ENCODE results near the gene EFCAB14. TPM values are rescaled to one million over a fixed set of nuclear protein-coding genes. Genes with fewer than 3 reads are reported as not detected.

EFCAB14 gene
- total and polyA plus RNA-seq, 10 of the 15 experiments (the other 5 are each of a cell fraction or from before 2014, with no cell fraction given) = 7.8 to 66.0 (median 41.6) TPM

DNA sequence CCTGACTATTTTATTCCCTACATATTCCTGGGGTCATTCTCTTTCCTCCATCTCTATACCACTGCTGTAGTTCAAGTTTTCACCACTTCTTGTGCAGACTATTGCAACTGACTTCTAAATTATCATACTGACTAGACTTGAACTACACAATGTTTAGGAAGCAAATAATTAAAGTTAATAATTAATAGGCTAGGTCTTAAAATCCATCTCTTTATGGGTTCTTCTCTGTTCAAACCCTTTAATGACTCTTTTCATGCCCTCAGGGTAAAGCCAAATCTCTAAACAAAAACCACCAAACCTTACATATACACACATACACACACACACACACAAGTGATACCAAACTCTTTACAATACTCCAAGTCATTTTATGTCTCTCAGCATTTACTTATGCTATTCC lies 80.0 kb downstream of the EFCAB14 start (continued):
- TF ChIP-seq USF1 (IDR thresholded peaks at IDR 0.05; ENCODE audit: borderline replicate concordance, extremely low read length, insufficient read depth, low read depth, low read length) = no peak

DNA sequence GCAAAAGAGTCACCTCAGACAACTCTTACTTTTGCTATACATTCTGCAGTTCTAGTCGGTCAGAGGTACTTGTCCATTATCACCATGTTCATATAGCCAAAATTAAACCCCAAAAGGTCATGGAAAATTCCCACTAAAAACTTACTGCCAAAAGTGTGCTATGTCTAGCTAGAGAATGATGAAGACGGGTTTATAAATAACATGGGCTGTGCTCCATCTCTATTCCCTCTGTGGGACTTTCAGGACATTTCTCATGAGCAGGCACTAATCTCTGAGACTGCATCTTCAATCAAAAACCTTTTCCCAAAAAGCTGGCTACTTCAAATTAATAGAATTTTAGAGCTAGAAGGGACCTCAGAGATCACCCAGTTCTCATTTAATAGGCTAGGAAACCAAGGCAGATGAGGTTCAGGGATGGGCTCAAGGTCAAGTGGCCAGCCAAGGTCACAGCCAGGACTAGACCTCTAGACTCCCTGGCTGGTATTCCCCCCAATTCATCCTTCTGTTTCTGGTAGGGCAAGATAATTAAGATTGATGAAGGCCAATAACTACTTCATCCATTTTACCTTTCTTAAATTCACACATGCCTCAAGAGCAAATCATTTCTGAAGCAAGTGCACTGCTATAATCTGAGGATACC lies 81.3 kb downstream of the EFCAB14 start:
- no peaks in the 10 kb centered on the region for H3K9me3 ChIP-seq (replicated peaks; ENCODE audit: control insufficient read depth, insufficient read depth, low read length)
- CTCF ChIA-PET = no interaction called here
- FAIRE-seq = no peak
- H3K79me2 ChIP-seq (ENCODE audit: control insufficient read depth, insufficient read depth, low read length) = no peaks in the 10 kb centered on the region
- H4K20me1 ChIP-seq (ENCODE audit: control insufficient read depth, insufficient read depth) = no peaks in the 10 kb centered on the region
- no peak for ATAC-seq
- H2AFZ ChIP-seq (ENCODE audit: control insufficient read depth, low read depth, low read length) = no peak overlapping the region
- WGBS (ENCODE audit: insufficient coverage, insufficient replicate concordance, low lambda C conversion rate, missing lambda C conversion rate) = 50% methylated on average over 2 of the region's 2 CpGs
- TF ChIP-seq NKRF (conservative IDR thresholded peaks at IDR 0.05) (no peak), PKNOX1 (IDR thresholded peaks at IDR 0.05) (no peak), CEBPB (IDR thresholded peaks at IDR 0.05; ENCODE audit: borderline replicate concordance in 1 of 2, low read depth in 2 of 2, low read length in 2 of 2) (no peak)
- RAD21 ChIA-PET (ENCODE audit: unreplicated experiment) = no interaction called here
- no peak overlapping the region for H3K9ac ChIP-seq (ENCODE audit: control insufficient read depth, insufficient read depth, low read length)
- H3K36me3 ChIP-seq (ENCODE audit: control insufficient read depth in 2 of 2, insufficient read depth in 2 of 2, low read length in 1 of 2) = peaks cover 2 to 8% of the 10 kb centered on the region in 2 experiments
- H3K4me1 ChIP-seq (ENCODE audit: control insufficient read depth, insufficient read depth, low read length) = no peaks in the 10 kb centered on the region
- no peak overlapping the region for H3K27ac ChIP-seq (ENCODE audit: control insufficient read depth, insufficient read depth)
- H3K4me3 ChIP-seq = no peak overlapping the region
- POLR2A ChIA-PET = no interaction called here
- intact Hi-C loops (cut with micrococcal nuclease; ENCODE audit: unreplicated experiment) (no loop called here), in situ Hi-C loops (cut with MboI) (no loop called here)
- no peaks in the 10 kb centered on the region for H3K27me3 ChIP-seq (replicated peaks in 1 of 2; ENCODE audit: control insufficient read depth in 2 of 2, insufficient read depth in 2 of 2, low read length in 1 of 2)
- SMC1A ChIA-PET (ENCODE audit: uncharacterized antibody, unreplicated experiment) = no interaction called here
- no peak overlapping the region for H3K4me2 ChIP-seq (ENCODE audit: control insufficient read depth, insufficient read depth)
- DNase-seq (ENCODE audit: low read depth, low spot score) = no peak
- no TSS peak for BruUV-seq (replicated peaks)
